NT2/D1 (cell line): Measurements from ENCODE around the gene RPS8.

Experiments
- YY1 ChIP-seq: IDR thresholded peaks from 2 replicates; pipeline ENCODE4 v1.6.1; 2011; ENCODE audit not compliant: insufficient read length, insufficient read depth
- ZNF274 ChIP-seq: IDR thresholded peaks from 2 replicates; pipeline ENCODE4 v1.6.1; 2011; ENCODE audit warnings: mild to moderate bottlenecking, low read depth, low read length

GRCh38 chr1:44743211-44743610 lies 32.1 kb upstream of the RPS8 start:
- TF ChIP-seq YY1 (no peak), ZNF274 (no peak)
